ENCODE data around the gene SUCO. TPM values are rescaled to one million over a fixed set of nuclear protein-coding genes. Genes with fewer than 3 reads are reported as not detected.
"Not testable (repeated sequence)": the region's sequence is repeated elsewhere in the genome, so short reads cannot be mapped to it uniquely, and the experiment has no call there.

SUCO gene
- polyA plus RNA-seq, 1 of the 3 experiments (the other 2 are of a cell fraction): 5.4 TPM

DNA sequence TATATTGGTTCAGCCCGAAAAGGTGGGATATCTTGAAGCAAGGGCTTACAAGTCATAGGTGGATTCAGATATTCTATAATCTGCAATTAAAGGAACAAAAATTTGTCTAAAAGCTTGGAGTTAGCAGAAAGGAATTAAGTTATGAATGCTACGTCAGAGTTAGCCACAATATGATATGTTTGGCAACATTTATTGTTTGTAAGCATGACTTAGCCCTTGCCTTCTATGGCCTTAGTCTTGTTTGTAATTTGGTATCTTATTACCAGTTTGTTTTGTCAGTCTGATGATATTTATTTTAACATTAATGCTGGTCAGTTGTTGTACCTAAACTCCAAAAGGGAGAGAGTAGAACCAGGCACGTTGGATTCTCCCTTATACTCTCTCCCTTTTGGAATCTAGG, 43.1 kb upstream of the SUCO start:
- no peaks in the 10 kb centered on the region for H4K20me1 ChIP-seq (ENCODE audit: insufficient read depth)
- no peak overlapping the region for H3K4me3 ChIP-seq (ENCODE audit: low read depth in 2 of 2, low read length in 1 of 2)
- POLR2A ChIA-PET: no interaction called here
- H3K27ac ChIP-seq (ENCODE audit: low read depth in 2 of 2, low read length in 1 of 2): no peak overlapping the region
- WGBS (ENCODE audit: low lambda C conversion rate): 40% methylated on average over 3 of the region's 3 CpGs
- H3K9me3 ChIP-seq: no peaks in the 10 kb centered on the region
- no peaks in the 10 kb centered on the region for H3K36me3 ChIP-seq (replicated peaks in 1 of 2; ENCODE audit: control insufficient read depth in 1 of 2, insufficient read depth in 2 of 2, low read length in 1 of 2)
- no peaks in the 10 kb centered on the region for H3K79me2 ChIP-seq (ENCODE audit: insufficient read depth)
- no peaks in the 10 kb centered on the region for H3K9me2 ChIP-seq
- peaks cover 6% of the 10 kb centered on the region; the same call in 1 of the 2 replicates for H3K27me3 ChIP-seq (ENCODE audit: insufficient read depth)
- no peak overlapping the region for H2AFZ ChIP-seq (ENCODE audit: low read depth)
- DNase-seq: no peak
- H3K9ac ChIP-seq: no peak overlapping the region
- H3K4me1 ChIP-seq (ENCODE audit: control insufficient read depth in 1 of 2, insufficient read depth in 2 of 2, low read depth in 1 of 2, low read length in 1 of 2): no peaks in the 10 kb centered on the region
- no peaks in the 10 kb centered on the region for H3F3A ChIP-seq (replicated peaks; ENCODE audit: insufficient read depth)
- no peak overlapping the region for H3K4me2 ChIP-seq
- TF ChIP-seq GATA2 (CRISPR knock-in tag; IDR thresholded peaks at IDR 0.05) (no peak), TEAD4 (IDR thresholded peaks at IDR 0.05; ENCODE audit: borderline replicate concordance, insufficient read depth) (no peak)
- TF ChIP-seq, protein P1, sequence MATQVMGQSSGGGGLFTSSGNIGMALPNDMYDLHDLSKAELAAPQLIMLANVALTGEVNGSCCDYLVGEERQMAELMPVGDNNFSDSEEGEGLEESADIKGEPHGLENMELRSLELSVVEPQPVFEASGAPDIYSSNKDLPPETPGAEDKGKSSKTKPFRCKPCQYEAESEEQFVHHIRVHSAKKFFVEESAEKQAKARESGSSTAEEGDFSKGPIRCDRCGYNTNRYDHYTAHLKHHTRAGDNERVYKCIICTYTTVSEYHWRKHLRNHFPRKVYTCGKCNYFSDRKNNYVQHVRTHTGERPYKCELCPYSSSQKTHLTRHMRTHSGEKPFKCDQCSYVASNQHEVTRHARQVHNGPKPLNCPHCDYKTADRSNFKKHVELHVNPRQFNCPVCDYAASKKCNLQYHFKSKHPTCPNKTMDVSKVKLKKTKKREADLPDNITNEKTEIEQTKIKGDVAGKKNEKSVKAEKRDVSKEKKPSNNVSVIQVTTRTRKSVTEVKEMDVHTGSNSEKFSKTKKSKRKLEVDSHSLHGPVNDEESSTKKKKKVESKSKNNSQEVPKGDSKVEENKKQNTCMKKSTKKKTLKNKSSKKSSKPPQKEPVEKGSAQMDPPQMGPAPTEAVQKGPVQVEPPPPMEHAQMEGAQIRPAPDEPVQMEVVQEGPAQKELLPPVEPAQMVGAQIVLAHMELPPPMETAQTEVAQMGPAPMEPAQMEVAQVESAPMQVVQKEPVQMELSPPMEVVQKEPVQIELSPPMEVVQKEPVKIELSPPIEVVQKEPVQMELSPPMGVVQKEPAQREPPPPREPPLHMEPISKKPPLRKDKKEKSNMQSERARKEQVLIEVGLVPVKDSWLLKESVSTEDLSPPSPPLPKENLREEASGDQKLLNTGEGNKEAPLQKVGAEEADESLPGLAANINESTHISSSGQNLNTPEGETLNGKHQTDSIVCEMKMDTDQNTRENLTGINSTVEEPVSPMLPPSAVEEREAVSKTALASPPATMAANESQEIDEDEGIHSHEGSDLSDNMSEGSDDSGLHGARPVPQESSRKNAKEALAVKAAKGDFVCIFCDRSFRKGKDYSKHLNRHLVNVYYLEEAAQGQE (IDR thresholded peaks at IDR 0.05; ENCODE audit: low read depth, low read length): no peak
- CTCF ChIA-PET: no interaction called here

GRCh38 chr1:172492421-172492820, 40.5 kb upstream of the SUCO start:
- POLR2A ChIA-PET: no interaction called here

GRCh38 chr1:172494166-172494565, 38.8 kb upstream of the SUCO start:
- Histone ChIP-seq H3K4me3 (ENCODE audit: low read depth in 2 of 2, low read length in 1 of 2) (no peak overlapping the region), H3K27ac (ENCODE audit: low read depth in 2 of 2, low read length in 1 of 2) (no peak overlapping the region), H3K9ac (no peak overlapping the region), H3K27me3 (ENCODE audit: insufficient read depth) (peaks cover 6% of the 10 kb centered on the region; the same call in 1 of the 2 replicates), H3K9me3 (no peaks in the 10 kb centered on the region), H3K4me2 (no peak overlapping the region), H3K9me2 (no peaks in the 10 kb centered on the region), H4K20me1 (ENCODE audit: insufficient read depth) (no peaks in the 10 kb centered on the region), H3K36me3 (replicated peaks in 1 of 2; ENCODE audit: control insufficient read depth in 1 of 2, insufficient read depth in 2 of 2, low read length in 1 of 2) (no peaks in the 10 kb centered on the region), H3F3A (replicated peaks; ENCODE audit: insufficient read depth) (no peaks in the 10 kb centered on the region), H2AFZ (ENCODE audit: low read depth) (no peak overlapping the region), H3K4me1 (ENCODE audit: control insufficient read depth in 1 of 2, insufficient read depth in 2 of 2, low read depth in 1 of 2, low read length in 1 of 2) (peaks cover 0 to 4% of the 10 kb centered on the region in 2 experiments; a peak in 2 of 4 replicates), H3K79me2 (ENCODE audit: insufficient read depth) (no peaks in the 10 kb centered on the region)
- POLR2A ChIA-PET: no interaction called here
- DNase-seq: no peak
- CTCF ChIA-PET: no interaction called here
- 50% methylated on average over 2 of the region's 2 CpGs for WGBS (ENCODE audit: low lambda C conversion rate)
- TF ChIP-seq EP300 (IDR thresholded peaks at IDR 0.05; ENCODE audit: borderline replicate concordance in 1 of 2, low read depth in 1 of 2, low read length in 1 of 2) (no peak), RAD21 (IDR thresholded peaks at IDR 0.05; ENCODE audit: low read length) (no peak), TAF1 (IDR thresholded peaks at IDR 0.05; ENCODE audit: borderline replicate concordance, low read depth, low read length) (no peak), RCOR1 (IDR thresholded peaks at IDR 0.05; ENCODE audit: low read length) (no peak), FOXJ3 (CRISPR knock-in tag; IDR thresholded peaks at IDR 0.05) (no peak)
- TF ChIP-seq, protein P2, sequence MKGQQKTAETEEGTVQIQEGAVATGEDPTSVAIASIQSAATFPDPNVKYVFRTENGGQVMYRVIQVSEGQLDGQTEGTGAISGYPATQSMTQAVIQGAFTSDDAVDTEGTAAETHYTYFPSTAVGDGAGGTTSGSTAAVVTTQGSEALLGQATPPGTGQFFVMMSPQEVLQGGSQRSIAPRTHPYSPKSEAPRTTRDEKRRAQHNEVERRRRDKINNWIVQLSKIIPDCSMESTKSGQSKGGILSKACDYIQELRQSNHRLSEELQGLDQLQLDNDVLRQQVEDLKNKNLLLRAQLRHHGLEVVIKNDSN (IDR thresholded peaks at IDR 0.05; ENCODE audit: borderline replicate concordance, low read depth): no peak
- TF ChIP-seq, protein P3, sequence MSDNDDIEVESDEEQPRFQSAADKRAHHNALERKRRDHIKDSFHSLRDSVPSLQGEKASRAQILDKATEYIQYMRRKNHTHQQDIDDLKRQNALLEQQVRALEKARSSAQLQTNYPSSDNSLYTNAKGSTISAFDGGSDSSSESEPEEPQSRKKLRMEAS (IDR thresholded peaks at IDR 0.05; ENCODE audit: low read depth): no peak

More at GRCh38 chr1:172492421-172492820, 40.5 kb upstream of the SUCO start:
- no peak for DNase-seq
- no peak overlapping the region for H3K4me2 ChIP-seq
- WGBS (ENCODE audit: low lambda C conversion rate): 63% methylated on average over 1 of the region's 1 CpG
- no peaks in the 10 kb centered on the region for H3K36me3 ChIP-seq (replicated peaks in 1 of 2; ENCODE audit: control insufficient read depth in 1 of 2, insufficient read depth in 2 of 2, low read length in 1 of 2)
- TF ChIP-seq CHD2 (IDR thresholded peaks at IDR 0.05; ENCODE audit: low read length, partially characterized antibody): no peak
- no peak for TF ChIP-seq FOXJ3 (CRISPR knock-in tag; IDR thresholded peaks at IDR 0.05)
- TF ChIP-seq GATA2 (CRISPR knock-in tag; IDR thresholded peaks at IDR 0.05): no peak
- no peak overlapping the region for H2AFZ ChIP-seq (ENCODE audit: low read depth)
- no peaks in the 10 kb centered on the region for H3K9me2 ChIP-seq
- peaks cover 0 to 4% of the 10 kb centered on the region in 2 experiments; a peak in 2 of 4 replicates for H3K4me1 ChIP-seq (ENCODE audit: control insufficient read depth in 1 of 2, insufficient read depth in 2 of 2, low read depth in 1 of 2, low read length in 1 of 2)
- no peak overlapping the region for H3K9ac ChIP-seq
- CTCF ChIA-PET: no interaction called here
- no peak overlapping the region for H3K27ac ChIP-seq (ENCODE audit: low read depth in 2 of 2, low read length in 1 of 2)
- no peaks in the 10 kb centered on the region for H3F3A ChIP-seq (replicated peaks; ENCODE audit: insufficient read depth)
- peaks cover 6% of the 10 kb centered on the region; the same call in 1 of the 2 replicates for H3K27me3 ChIP-seq (ENCODE audit: insufficient read depth)
- H4K20me1 ChIP-seq (ENCODE audit: insufficient read depth): no peaks in the 10 kb centered on the region
- H3K4me3 ChIP-seq (ENCODE audit: low read depth in 2 of 2, low read length in 1 of 2): no peak overlapping the region
- H3K79me2 ChIP-seq (ENCODE audit: insufficient read depth): no peaks in the 10 kb centered on the region
- H3K9me3 ChIP-seq: no peaks in the 10 kb centered on the region

DNA sequence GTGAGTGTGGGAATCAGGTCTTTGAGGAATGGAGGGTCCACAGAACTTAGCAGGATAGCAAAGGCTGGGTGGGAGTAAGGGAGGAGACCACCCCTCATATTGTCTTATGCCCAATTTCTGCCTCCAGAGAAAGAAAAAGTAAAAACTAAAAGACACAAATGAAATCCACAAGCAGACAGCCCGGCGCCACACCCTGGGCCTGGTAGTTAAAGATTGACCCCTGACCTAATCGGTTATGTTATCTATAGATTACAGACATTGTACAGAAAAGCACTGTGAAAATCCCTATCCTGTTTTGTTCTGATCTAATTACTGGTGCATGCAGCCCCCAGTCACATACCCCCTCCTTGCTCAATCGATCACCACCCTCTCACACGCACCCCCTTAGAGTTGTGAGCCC, 36.8 kb upstream of the SUCO start:
- CTCF ChIA-PET: interaction anchor here (1.0 kb wide), 1 partner anchor 53 kb away, joined by 3 read pairs; the partner anchor contains the start of gene PIGC
- not testable (repeated sequence) for H3K4me1 ChIP-seq (ENCODE audit: control insufficient read depth in 1 of 2, insufficient read depth in 2 of 2, low read depth in 1 of 2, low read length in 1 of 2)

More for the DNA sequence above, 36.8 kb upstream of the SUCO start:
- 90% methylated on average over 5 of the region's 5 CpGs for WGBS (ENCODE audit: low lambda C conversion rate)
- H3K27me3 ChIP-seq (ENCODE audit: insufficient read depth); POLR2A ChIA-PET; H3F3A ChIP-seq (replicated peaks; ENCODE audit: insufficient read depth); H3K79me2 ChIP-seq (ENCODE audit: insufficient read depth); H3K9ac ChIP-seq; H2AFZ ChIP-seq (ENCODE audit: low read depth); H3K9me3 ChIP-seq; DNase-seq; H3K27ac ChIP-seq (ENCODE audit: low read depth in 2 of 2, low read length in 1 of 2); H3K9me2 ChIP-seq; H4K20me1 ChIP-seq (ENCODE audit: insufficient read depth); H3K4me3 ChIP-seq (ENCODE audit: low read depth in 2 of 2, low read length in 1 of 2); H3K4me2 ChIP-seq; H3K36me3 ChIP-seq (replicated peaks in 1 of 2; ENCODE audit: control insufficient read depth in 1 of 2, insufficient read depth in 2 of 2, low read length in 1 of 2): not testable (repeated sequence)

Measured in SK-N-SH (cell line).